Inflammatory macrophage treated with lipopolysaccharide for 4 hours (primary cell): ENCODE data around the gene TSPAN11.

Source experiments
- DNase-seq: peaks from one replicate; pipeline ENCODE4 v3.0.0-alpha.2; 2020

TSPAN11 gene

GRCh38 chr12:30913323-30913722 lies 13.2 kb upstream of the TSPAN11 start:
- DNase-seq = no peak

GRCh38 chr12:30914986-30915591 lies 11.5 kb upstream of the TSPAN11 start:
- DNase-seq = no peak

- DNase-seq = no peak
These were observed 3.5 kb upstream of the TSPAN11 start for GRCh38 chr12:30923057-30923456.

- no peak for DNase-seq
These were observed 823 bp upstream of the TSPAN11 start for GRCh38 chr12:30925607-30926242.

- DNase-seq = no peak
These were observed 669 bp downstream of the TSPAN11 start for GRCh38 chr12:30927222-30927611.

GRCh38 chr12:30928356-30929244 lies 2.1 kb downstream of the TSPAN11 start:
- DNase-seq = no peak

- DNase-seq = no peak
These were observed 3.7 kb downstream of the TSPAN11 start for GRCh38 chr12:30930238-30930637.

GRCh38 chr12:30930641-30931040 lies 4.1 kb downstream of the TSPAN11 start:
- DNase-seq = no peak

GRCh38 chr12:30932881-30933280 lies 6.3 kb downstream of the TSPAN11 start:
- no peak for DNase-seq

GRCh38 chr12:30934811-30935210 lies 8.3 kb downstream of the TSPAN11 start:
- DNase-seq = peak; percentile 43

- no peak for DNase-seq
These were observed 9.5 kb downstream of the TSPAN11 start for GRCh38 chr12:30936036-30936435.

- DNase-seq = no peak
These were observed 12.7 kb downstream of the TSPAN11 start for GRCh38 chr12:30939234-30939633.

GRCh38 chr12:30942486-30942885 lies 15.9 kb downstream of the TSPAN11 start:
- DNase-seq = no peak

GRCh38 chr12:30942936-30943335 lies 16.4 kb downstream of the TSPAN11 start:
- DNase-seq = no peak

GRCh38 chr12:30945443-30946164 lies 19.1 kb downstream of the TSPAN11 start:
- DNase-seq = no peak

GRCh38 chr12:30952015-30952414 lies 25.5 kb downstream of the TSPAN11 start:
- no peak for DNase-seq

- no peak for DNase-seq
These were observed 26.7 kb downstream of the TSPAN11 start for GRCh38 chr12:30953257-30953656.

GRCh38 chr12:30953951-30954751 lies 27.6 kb downstream of the TSPAN11 start:
- no peak for DNase-seq

GRCh38 chr12:30955214-30955613 lies 28.7 kb downstream of the TSPAN11 start:
- DNase-seq = no peak

- no peak for DNase-seq
These were observed 32.7 kb downstream of the TSPAN11 start for GRCh38 chr12:30959110-30959710.

- DNase-seq = no peak
These were observed 33.2 kb downstream of the TSPAN11 start for GRCh38 chr12:30959778-30960177.

- DNase-seq = no peak
These were observed 34.5 kb downstream of the TSPAN11 start for GRCh38 chr12:30961030-30961429.
